DMS53 treated with DMSO at 0.1 percent for 48 hours (cell line): ENCODE results near the gene INVS.

ENCODE experiments used
- DNase-seq: peaks from one replicate; lab custom pipeline; 2025; ENCODE audit not compliant: unreplicated experiment; lab: John Stamatoyannopoulos, UW

INVS gene

GRCh38 chr9:100267211-100267610 is 168.2 kb downstream of the INVS start:
- DNase-seq, result no peak

- no peak for DNase-seq
Measured at GRCh38 chr9:100268271-100268670, 169.2 kb downstream of the INVS start.

GRCh38 chr9:100269656-100270055 is 170.6 kb downstream of the INVS start:
- DNase-seq, result no peak

- DNase-seq, result no peak
Measured at GRCh38 chr9:100277166-100277979, 178.3 kb downstream of the INVS start.

GRCh38 chr9:100281066-100281465 is 182.0 kb downstream of the INVS start:
- no peak for DNase-seq

GRCh38 chr9:100281676-100282387 is 182.8 kb downstream of the INVS start:
- DNase-seq, result no peak

- no peak for DNase-seq
Measured at GRCh38 chr9:100282388-100282719, 183.3 kb downstream of the INVS start.

- DNase-seq, result no peak
Measured at GRCh38 chr9:100284247-100284646, 185.2 kb downstream of the INVS start.

- DNase-seq, result no peak
Measured at GRCh38 chr9:100285080-100285479, 186.0 kb downstream of the INVS start.

- no peak for DNase-seq
Measured at GRCh38 chr9:100285601-100286000, 186.6 kb downstream of the INVS start.

GRCh38 chr9:100286257-100286656 is 187.2 kb downstream of the INVS start:
- no peak for DNase-seq

GRCh38 chr9:100287186-100287585 is 188.1 kb downstream of the INVS start:
- no peak for DNase-seq

- DNase-seq, result no peak
Measured at GRCh38 chr9:100290714-100291113, 191.7 kb downstream of the INVS start.

- DNase-seq, result no peak
Measured at GRCh38 chr9:100292414-100292813, 193.4 kb downstream of the INVS start.

- DNase-seq, result no peak
Measured at GRCh38 chr9:100294341-100294740, 195.3 kb downstream of the INVS start.

- DNase-seq, result no peak
Measured at GRCh38 chr9:100294806-100295205, 195.8 kb downstream of the INVS start.

- no peak for DNase-seq
Measured at GRCh38 chr9:100295240-100295639, 196.2 kb downstream of the INVS start.

- no peak for DNase-seq
Measured at GRCh38 chr9:100296407-100296806, 197.4 kb downstream of the INVS start.

- DNase-seq, result no peak
Measured at GRCh38 chr9:100298378-100298777, 199.3 kb downstream of the INVS start.

- DNase-seq, result no peak
Measured at GRCh38 chr9:100303747-100304146, 204.7 kb downstream of the INVS start.

- no peak for DNase-seq
Measured at GRCh38 chr9:100306283-100306682, 207.2 kb downstream of the INVS start.

GRCh38 chr9:100307080-100307479 is 208.0 kb downstream of the INVS start:
- DNase-seq, result no peak
